A549 (cell line): ENCODE results near the gene APP. TPM values are rescaled to one million over a fixed set of nuclear protein-coding genes. Genes with fewer than 3 reads are reported as not detected.

Experiments used
- ATAC-seq, 2 experiments: fragments of 200-7000 bp in 1 of 2; fragments of >200 bp in 1 of 2; cut with Nextera tagmentation in 1 of 2; cut with Tn5 transposase in 1 of 2; 3 replicates each; pipeline versions ENCODE4 v1.8.0 to v1.9.1; 2018 to 2020; ENCODE audit warnings: mild to moderate bottlenecking in 1 of 2, moderate library complexity in 1 of 2
- CTCF ChIA-PET: fragments of 300-600 bp; sonication (Branson Sonifier 250); formaldehyde crosslinking; extraction: SDS; loops from one replicate; lab custom pipeline; 2021; ENCODE audit warnings: antibody characterized with exemption, inconsistent platforms; lab: Yijun Ruan, JAX
- POLR2A ChIA-PET: fragments of 350-600 bp; formaldehyde crosslinking; extraction: SDS; loops from one replicate; lab custom pipeline; 2021; ENCODE audit warnings: antibody characterized with exemption, inconsistent platforms; lab: Yijun Ruan, JAX
- DNase-seq, 2 experiments: peaks; one replicate each; pipeline versions ENCODE4 v3.0.0 to v3.0.0-alpha.2; 2011 to 2016; ENCODE audit warnings: low read depth in 1 of 2, low spot score in 1 of 2
- FAIRE-seq: peaks from 2 replicates; lab custom pipeline; 2011; peaks lifted over from hg19 to GRCh38; lab: Jason Lieb, UNC
- H3K27ac ChIP-seq, 2 experiments: fragments of >200 bp; sonication (Bioruptor Twin); formaldehyde crosslinking; 3 replicates each; pipeline ENCODE4 v1.5.1; 2016 to 2017
- H3K4me1 ChIP-seq: fragments of >200 bp; sonication (Bioruptor Twin); formaldehyde crosslinking; 3 replicates; pipeline ENCODE4 v1.6.1; 2016
- H3K4me2 ChIP-seq: fragments of >200 bp; sonication (Bioruptor Twin); formaldehyde crosslinking; 3 replicates; pipeline ENCODE4 v1.6.1; 2016
- H3K4me3 ChIP-seq: fragments of >200 bp; sonication (Bioruptor Twin); formaldehyde crosslinking; 3 replicates; pipeline ENCODE4 v1.5.1; 2016
- H3K9me3 ChIP-seq: fragments of >200 bp; sonication (Bioruptor Twin); formaldehyde crosslinking; 3 replicates; pipeline ENCODE4 v1.6.1; 2016
- BCL3 ChIP-seq: fragments of >200 bp; sonication (Bioruptor Twin); formaldehyde crosslinking; IDR thresholded peaks from 3 replicates; pipeline ENCODE4 v1.6.1; 2016
- CBX8 ChIP-seq: fragments of 200-600 bp; sonication (generic); IDR thresholded peaks from 2 replicates; pipeline ENCODE4 v1.6.1; 2016
- CHD2 ChIP-seq: fragments of 150-350 bp; IDR thresholded peaks from 2 replicates; pipeline ENCODE4 v1.6.1; 2014; ENCODE audit warnings: low read length; ENCODE audit not compliant: partially characterized antibody
- CTCF ChIP-seq: fragments of >200 bp; sonication (Bioruptor Twin); formaldehyde crosslinking; IDR thresholded peaks from 3 replicates; pipeline ENCODE4 v1.5.1; 2016
- EHMT2 ChIP-seq: fragments of 200-600 bp; sonication (generic); IDR thresholded peaks from 2 replicates; pipeline ENCODE4 v1.6.1; 2016; ENCODE audit warnings: antibody characterized with exemption, low read depth, mild to moderate bottlenecking, moderate library complexity
- ESRRA ChIP-seq: fragments of 150-350 bp; IDR thresholded peaks from 2 replicates; pipeline ENCODE4 v1.6.1; 2014; ENCODE audit warnings: mild to moderate bottlenecking, low read length, borderline replicate concordance
- FOXS1 ChIP-seq: fragments of 250-450 bp; sonication (Bioruptor Pico); IDR thresholded peaks from 2 replicates; pipeline ENCODE4 v1.5.0; 2020; ENCODE audit warnings: mild to moderate bottlenecking, moderate library complexity
- GATA3 ChIP-seq: IDR thresholded peaks from 2 replicates; pipeline ENCODE4 v1.6.1; 2012; ENCODE audit warnings: borderline replicate concordance
- HDAC2 ChIP-seq: fragments of 200-600 bp; sonication (generic); IDR thresholded peaks from 2 replicates; pipeline ENCODE4 v1.6.1; 2016
- HES2 ChIP-seq: fragments of >200 bp; sonication (Bioruptor Twin); formaldehyde crosslinking; IDR thresholded peaks from 2 replicates; pipeline ENCODE4 v1.6.1; 2016
- HOXB13 ChIP-seq: fragments of 250-450 bp; sonication (Bioruptor Pico); IDR thresholded peaks from 2 replicates; pipeline ENCODE4 v1.5.0; 2020; ENCODE audit warnings: low read depth, mild to moderate bottlenecking, moderate library complexity
- HOXB5 ChIP-seq: fragments of 250-450 bp; sonication (Bioruptor Pico); IDR thresholded peaks from 2 replicates; pipeline ENCODE4 v1.5.0; 2020; ENCODE audit warnings: mild to moderate bottlenecking, moderate library complexity
- KDM1A ChIP-seq: fragments of 200-600 bp; sonication (generic); IDR thresholded peaks from 2 replicates; pipeline ENCODE4 v1.6.1; 2016; ENCODE audit warnings: low read depth, mild to moderate bottlenecking
- KDM5A ChIP-seq: fragments of 200-600 bp; sonication (generic); IDR thresholded peaks from 2 replicates; pipeline ENCODE4 v1.6.1; 2016; ENCODE audit warnings: antibody characterized with exemption, mild to moderate bottlenecking
- MYC ChIP-seq: IDR thresholded peaks from 2 replicates; pipeline ENCODE4 v1.6.1; 2012; ENCODE audit warnings: mild to moderate bottlenecking, inconsistent platforms, low read length, improper control_type of control experiment, borderline replicate concordance
- NR3C1 ChIP-seq: fragments of >200 bp; sonication (Bioruptor Twin); formaldehyde crosslinking; IDR thresholded peaks from 3 replicates; pipeline ENCODE4 v1.6.1; 2017
- PBX3 ChIP-seq: IDR thresholded peaks from 2 replicates; pipeline ENCODE4 v1.6.1; 2012
- PHF8 ChIP-seq: fragments of 200-600 bp; sonication (generic); IDR thresholded peaks from 2 replicates; pipeline ENCODE4 v1.6.1; 2016; ENCODE audit warnings: low read depth, mild to moderate bottlenecking, antibody characterized with exemption, moderate library complexity, borderline replicate concordance
- RARB ChIP-seq: fragments of 250-450 bp; sonication (Bioruptor Pico); IDR thresholded peaks from 2 replicates; pipeline ENCODE4 v1.8.0; 2021; ENCODE audit warnings: mild to moderate bottlenecking, moderate library complexity
- RCOR1 ChIP-seq: fragments of 150-350 bp; IDR thresholded peaks from 2 replicates; pipeline ENCODE4 v1.6.1; 2014; ENCODE audit warnings: antibody characterized with exemption, low read length, low read depth
- REST ChIP-seq: fragments of 200-600 bp; sonication (generic); IDR thresholded peaks from 2 replicates; pipeline ENCODE4 v1.6.1; 2016; ENCODE audit warnings: antibody characterized with exemption, mild to moderate bottlenecking, moderate library complexity
- SMC3 ChIP-seq: fragments of >200 bp; sonication (Bioruptor Twin); formaldehyde crosslinking; IDR thresholded peaks from 3 replicates; pipeline ENCODE4 v1.6.1; 2018; ENCODE audit warnings: inconsistent platforms
- TFCP2L1 ChIP-seq: fragments of 250-450 bp; sonication (Bioruptor Pico); IDR thresholded peaks from 2 replicates; pipeline ENCODE4 v1.5.0; 2021; ENCODE audit warnings: mild to moderate bottlenecking
- TP53 ChIP-seq: fragments of 250-450 bp; sonication (Bioruptor Pico); IDR thresholded peaks from 2 replicates; pipeline ENCODE4 v1.5.0; 2021; ENCODE audit warnings: mild to moderate bottlenecking, moderate library complexity
- USF2 ChIP-seq: fragments of 450-650 bp; IDR thresholded peaks from 2 replicates; pipeline ENCODE4 v1.6.1; 2014; ENCODE audit warnings: antibody characterized with exemption
- ZC3H11A ChIP-seq: fragments of 450-650 bp; IDR thresholded peaks from 2 replicates; pipeline ENCODE4 v1.6.1; 2014; ENCODE audit warnings: antibody characterized with exemption, mild to moderate bottlenecking
- ZNF302 ChIP-seq: fragments of 250-450 bp; sonication (Bioruptor Pico); IDR thresholded peaks from 2 replicates; pipeline ENCODE4 v1.9.0; 2021; ENCODE audit warnings: inconsistent platforms, mild to moderate bottlenecking, moderate library complexity
- ZSCAN20 ChIP-seq: fragments of 250-450 bp; sonication (Bioruptor Pico); IDR thresholded peaks from 2 replicates; pipeline ENCODE4 v1.8.0; 2022; ENCODE audit warnings: mild to moderate bottlenecking, moderate library complexity
- WGBS: methylation state at CpG from one replicate; pipeline ENCODE4 v1.1.6; 2017; ENCODE audit errors: missing lambda C conversion rate; 5-methylcytosine and 5-hydroxymethylcytosine counted together
- polyA plus RNA-seq, 4 experiments: library from polyadenylated mRNA; depleted of rRNA in 3 of 4; stranded (reverse); fragments of >200 nt; fragmentation: RNase III in 1 of 4; extraction: RNeasy Plus Mini Kit Qiagen cat#74134 plus additional on column Dnase treatment in 1 of 4; gene quantifications; 2 replicates in 3 of 4; 3 replicates in 1 of 4; pipeline ENCODE4 v1.2.3, GENCODE V29; 2011 to 2017

APP gene
- polyA plus RNA-seq, 2 of the 4 experiments (the other 2 are of a cell fraction): 540 to 565 TPM

GRCh38 chr21:25995278-25995677, 175.3 kb downstream of the APP start (continued):
- no peak for TF ChIP-seq REST
- no peak for TF ChIP-seq FOXS1 (CRISPR knock-in tag)
- TF ChIP-seq CBX8: no peak
- no peak for TF ChIP-seq KDM5A
- no peak for TF ChIP-seq RARB (CRISPR knock-in tag)
- TF ChIP-seq ESRRA: no peak
- TF ChIP-seq RCOR1: no peak
- TF ChIP-seq ZC3H11A: no peak
- TF ChIP-seq TFCP2L1: no peak
- no peak for TF ChIP-seq KDM1A

- H3K27ac ChIP-seq: no peak overlapping the region
- POLR2A ChIA-PET: no interaction called here
- FAIRE-seq: no peak
Measured at GRCh38 chr21:25994758-25995163, 175.8 kb downstream of the APP start.

GRCh38 chr21:25988738-25989137, 181.8 kb downstream of the APP start:
- no peak overlapping the region for H3K27ac ChIP-seq
- no peaks in the 10 kb centered on the region for H3K9me3 ChIP-seq
- ChIA-PET CTCF (no interaction called here), POLR2A (no interaction called here)
- H3K4me3 ChIP-seq: no peak overlapping the region
- no peaks in the 10 kb centered on the region for H3K4me1 ChIP-seq
- WGBS: 95% methylated on average over 7 of the region's 7 CpGs
- DNase-seq: no peak
- TF ChIP-seq USF2 (no peak), RARB (CRISPR knock-in tag) (no peak), HOXB5 (CRISPR knock-in tag) (no peak), ZNF302 (no peak), CTCF (no peak), HDAC2 (no peak), RCOR1 (no peak), CHD2 (no peak), NR3C1 (no peak), BCL3 (no peak), TP53 (CRISPR knock-in tag) (no peak), ZSCAN20 (CRISPR knock-in tag) (no peak), KDM1A (no peak), SMC3 (no peak), GATA3 (no peak)
- no peak overlapping the region for H3K4me2 ChIP-seq
- no peak for ATAC-seq
- no peak for FAIRE-seq

More at GRCh38 chr21:25994758-25995163, 175.8 kb downstream of the APP start:
- no peak for ATAC-seq
- CTCF ChIA-PET: interaction anchor here (1.0 kb wide), 1 partner anchor 17 kb away, joined by 3 read pairs; no protein-coding TSS in a partner anchor
- Histone ChIP-seq H3K4me2 (no peak overlapping the region), H3K4me3 (no peak overlapping the region), H3K9me3 (no peaks in the 10 kb centered on the region), H3K4me1 (no peaks in the 10 kb centered on the region)
- DNase-seq: no peak
- TF ChIP-seq MYC: no peak
- TF ChIP-seq HES2: no peak
- TF ChIP-seq NR3C1: no peak
- no peak for TF ChIP-seq SMC3
- TF ChIP-seq HOXB13 (CRISPR knock-in tag): no peak
- no peak for TF ChIP-seq ZSCAN20 (CRISPR knock-in tag)
- no peak for TF ChIP-seq PHF8
- no peak for TF ChIP-seq TP53 (CRISPR knock-in tag)
- TF ChIP-seq PBX3: no peak
- TF ChIP-seq EHMT2: no peak
- WGBS: 86% methylated on average over 1 of the region's 1 CpG
